ENCODE data around the gene ZDHHC3.
"Not testable (repeated sequence)": the region's sequence is repeated elsewhere in the genome, so short reads cannot be mapped to it uniquely, and the experiment has no call there.

The ZDHHC3 gene

DNA sequence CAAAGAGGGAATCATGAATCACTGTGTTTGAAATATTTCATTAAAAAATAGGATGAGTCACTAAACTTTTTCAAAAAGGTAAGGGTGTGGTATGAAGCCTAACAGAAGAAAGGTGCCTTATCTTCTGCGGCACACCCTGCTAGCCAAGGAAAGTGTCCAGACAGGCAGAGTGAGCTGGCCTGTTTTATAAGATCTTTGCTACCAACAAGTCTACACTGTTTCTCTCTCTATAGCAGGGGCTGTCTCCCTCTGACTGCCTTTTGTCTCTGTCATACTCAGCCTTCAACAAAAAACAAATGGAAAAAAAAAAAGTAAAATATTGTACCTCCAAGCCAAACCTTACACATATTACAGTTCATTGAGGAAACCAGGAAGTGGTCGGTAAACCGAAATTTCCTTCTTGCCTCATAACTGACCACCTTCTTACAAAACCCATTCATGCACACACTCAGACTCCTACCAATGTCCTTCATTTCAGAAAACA lies 9.1 kb downstream of the ZDHHC3 start:
- DNase-seq (ENCODE audit: low read depth in 2 of 3, low spot score in 2 of 3): no peak

- no peak for DNase-seq (ENCODE audit: low read depth in 2 of 3, low spot score in 2 of 3)
Observed at GRCh38 chr3:44965165-44965564, 10.8 kb downstream of the ZDHHC3 start.

GRCh38 chr3:44963571-44964325 lies 12.2 kb downstream of the ZDHHC3 start:
- DNase-seq (ENCODE audit: low read depth in 2 of 3, low spot score in 2 of 3): no peak

- no peak for DNase-seq (ENCODE audit: low read depth in 2 of 3, low spot score in 2 of 3)
Observed at GRCh38 chr3:44962621-44963393, 13.2 kb downstream of the ZDHHC3 start.

DNA sequence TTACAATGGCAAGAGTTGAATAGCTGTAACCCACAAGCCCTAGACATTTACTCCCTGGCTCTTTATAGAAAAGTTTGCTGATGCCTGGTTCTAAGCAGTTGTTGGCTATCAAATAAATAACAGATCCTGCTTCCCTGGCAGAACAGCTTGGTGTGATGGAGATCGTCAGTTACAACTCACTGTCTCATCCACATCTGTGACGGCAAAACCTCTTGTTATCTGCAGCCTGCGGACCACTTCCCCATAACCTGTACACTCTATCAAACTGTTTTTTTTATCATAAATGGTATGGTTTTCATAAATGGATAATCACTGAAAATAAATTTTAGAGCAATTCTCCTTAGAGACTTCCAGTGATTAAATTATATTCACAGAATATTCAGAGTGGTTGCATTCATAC lies 14.1 kb downstream of the ZDHHC3 start:
- DNase-seq (ENCODE audit: low read depth in 2 of 3, low spot score in 2 of 3): no peak

DNA sequence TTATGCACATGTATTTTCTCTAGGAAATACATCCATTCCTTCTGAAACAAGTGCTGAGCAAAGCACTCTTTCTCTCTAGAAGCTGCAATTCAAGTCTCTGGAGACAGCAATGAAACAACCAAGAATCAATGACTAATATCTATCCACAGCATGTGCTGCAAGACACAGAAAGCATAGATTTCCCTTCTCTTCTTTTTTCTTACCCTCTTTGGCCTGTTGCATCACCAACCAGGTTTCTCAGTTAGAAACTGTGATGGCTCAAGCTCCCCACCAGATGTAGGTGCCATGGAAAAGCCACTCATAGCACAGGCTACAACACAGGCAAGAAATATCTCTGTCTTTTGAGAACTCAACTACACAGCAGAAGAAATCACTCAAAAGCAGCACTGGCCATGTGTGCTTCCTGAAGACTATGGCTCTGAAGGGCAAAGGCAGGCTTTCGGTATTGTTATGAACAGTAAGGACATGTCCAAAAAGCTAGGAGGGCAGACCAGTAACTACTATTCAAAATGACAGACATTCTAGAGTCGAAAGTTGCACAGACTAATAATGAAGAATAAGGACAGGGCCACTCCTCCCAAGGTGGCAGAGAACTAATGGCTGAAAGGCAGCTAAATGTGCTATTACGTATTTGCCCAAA lies 15.5 kb downstream of the ZDHHC3 start:
- DNase-seq (ENCODE audit: low read depth in 2 of 3, low spot score in 2 of 3): no peak

- no peak for DNase-seq (ENCODE audit: low read depth in 2 of 3, low spot score in 2 of 3)
Observed at GRCh38 chr3:44958386-44958785, 17.6 kb downstream of the ZDHHC3 start.

DNA sequence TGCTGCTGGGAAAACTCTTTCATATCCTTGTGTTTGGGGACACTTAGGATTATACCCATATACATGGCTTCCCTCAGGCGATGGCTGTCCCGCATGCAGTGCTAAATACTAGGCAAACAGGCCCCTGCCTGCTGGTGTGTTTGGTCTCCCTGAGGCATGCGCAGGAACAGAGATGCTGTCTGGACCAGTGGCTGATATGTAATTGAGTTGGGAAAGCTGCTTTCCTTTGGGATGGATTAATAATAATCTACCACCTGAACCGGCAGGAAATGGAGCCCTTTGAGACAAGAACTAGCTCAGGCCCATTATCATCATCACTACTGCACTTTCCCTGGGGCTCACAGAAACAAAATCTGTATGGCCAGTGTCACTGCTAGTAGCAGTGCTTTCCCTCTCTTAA lies 18.0 kb downstream of the ZDHHC3 start:
- no peak for DNase-seq (ENCODE audit: low read depth in 2 of 3, low spot score in 2 of 3)

DNA sequence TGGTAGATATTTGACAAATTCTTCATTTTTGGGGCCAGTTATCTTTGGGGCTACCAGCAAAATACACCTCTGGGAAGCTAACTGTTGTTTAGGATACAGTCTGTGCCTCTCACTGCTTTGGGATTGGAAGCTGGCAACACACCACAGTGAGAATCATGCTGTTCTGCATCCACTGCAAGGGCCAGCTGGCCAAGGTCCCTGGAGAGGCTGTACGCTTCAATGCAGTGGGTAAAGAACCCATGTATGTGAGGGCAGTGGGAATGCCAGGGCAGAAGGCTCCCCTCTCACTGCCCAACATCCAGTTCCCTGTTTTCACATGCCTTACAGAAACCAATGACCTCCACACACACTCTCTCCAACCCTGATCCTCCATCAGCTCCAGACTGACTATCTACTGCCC lies 20.1 kb downstream of the ZDHHC3 start:
- no peak for DNase-seq (ENCODE audit: low read depth in 2 of 3, low spot score in 2 of 3)

DNA sequence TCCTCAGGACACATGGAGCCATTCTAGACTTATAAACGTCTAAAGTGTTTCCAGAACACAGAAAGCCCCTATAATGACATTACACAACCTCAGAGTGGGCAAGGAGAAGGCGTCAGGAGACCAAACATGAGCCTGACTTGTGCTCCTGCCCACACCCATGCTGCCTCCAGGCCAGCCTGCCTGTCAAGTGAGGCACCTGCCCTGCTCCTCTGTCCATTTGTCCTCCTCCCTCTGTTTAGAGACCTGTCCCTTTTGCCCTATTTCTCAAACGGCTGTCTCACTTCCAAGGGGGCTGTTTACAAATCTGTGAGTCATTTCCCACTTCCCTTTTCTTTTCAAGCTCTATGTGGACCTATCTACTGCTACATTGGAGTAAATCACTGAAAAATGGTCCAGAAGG lies 21.0 kb downstream of the ZDHHC3 start:
- no peak for DNase-seq (ENCODE audit: low read depth in 2 of 3, low spot score in 2 of 3)

DNA sequence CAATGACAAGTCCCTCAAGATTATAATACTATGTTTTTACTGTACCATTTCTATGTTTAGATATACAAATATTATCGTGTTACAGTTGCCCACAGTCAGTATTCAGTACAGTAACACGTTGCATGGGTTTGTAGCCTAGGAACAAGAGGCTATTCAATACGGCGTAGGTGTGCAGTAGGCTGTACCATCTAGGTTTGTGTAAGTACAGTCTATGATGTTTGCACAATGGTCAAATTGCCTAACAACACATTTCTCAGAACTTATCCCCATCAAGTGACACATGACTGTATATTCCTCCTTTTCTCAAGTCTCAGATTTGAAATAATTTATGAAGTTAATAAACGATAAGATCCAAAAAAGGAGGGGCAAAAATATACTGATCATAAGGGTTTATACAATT lies 21.7 kb downstream of the ZDHHC3 start:
- no peak for DNase-seq (ENCODE audit: low read depth in 2 of 3, low spot score in 2 of 3)

DNA sequence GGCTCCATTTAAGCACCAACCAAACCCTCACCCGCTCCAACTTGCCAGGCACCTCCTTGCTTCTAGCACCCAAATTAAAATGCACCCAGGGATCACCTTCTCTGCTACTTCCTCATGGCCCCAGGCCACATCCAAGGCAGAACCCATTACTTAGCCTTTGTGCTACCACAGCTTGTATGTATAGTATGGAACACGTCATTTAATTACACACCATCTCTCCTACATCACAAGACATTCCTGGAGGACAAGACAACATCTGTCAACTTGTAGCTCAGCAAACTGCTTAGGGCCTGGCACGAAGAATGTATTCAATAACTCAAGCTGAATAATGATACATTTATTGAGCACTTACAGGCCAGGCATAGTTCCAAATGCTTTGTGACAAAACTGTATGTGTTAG lies 23.3 kb downstream of the ZDHHC3 start:
- DNase-seq (ENCODE audit: low read depth in 2 of 3, low spot score in 2 of 3): no peak

DNA sequence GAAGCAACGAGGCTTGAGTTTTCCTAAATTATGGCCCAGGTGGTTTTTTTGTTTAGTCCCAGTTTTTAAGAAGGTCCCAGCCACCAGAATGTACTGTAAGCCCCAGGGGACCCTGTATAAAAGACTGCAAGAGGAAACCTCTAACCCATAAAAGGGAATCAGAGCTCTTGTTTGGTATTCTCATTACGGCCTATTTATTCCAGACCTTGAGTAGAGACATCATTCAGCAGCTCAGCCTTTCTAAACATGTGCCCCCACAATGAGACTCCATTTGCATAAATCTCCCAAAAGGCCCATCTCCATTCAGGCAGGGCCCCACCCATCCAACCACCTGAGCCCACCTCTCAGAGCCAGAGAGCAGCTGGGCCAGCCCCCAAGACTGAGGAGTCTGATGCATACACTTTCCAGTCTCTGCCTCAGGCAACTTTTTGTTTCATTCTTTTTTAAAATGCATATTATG lies 25.7 kb downstream of the ZDHHC3 start:
- DNase-seq (ENCODE audit: low read depth in 2 of 3, low spot score in 2 of 3): no peak

- DNase-seq (ENCODE audit: low read depth in 2 of 3, low spot score in 2 of 3): not testable (repeated sequence)
Observed at GRCh38 chr3:44949770-44950169, 26.2 kb downstream of the ZDHHC3 start.

DNA sequence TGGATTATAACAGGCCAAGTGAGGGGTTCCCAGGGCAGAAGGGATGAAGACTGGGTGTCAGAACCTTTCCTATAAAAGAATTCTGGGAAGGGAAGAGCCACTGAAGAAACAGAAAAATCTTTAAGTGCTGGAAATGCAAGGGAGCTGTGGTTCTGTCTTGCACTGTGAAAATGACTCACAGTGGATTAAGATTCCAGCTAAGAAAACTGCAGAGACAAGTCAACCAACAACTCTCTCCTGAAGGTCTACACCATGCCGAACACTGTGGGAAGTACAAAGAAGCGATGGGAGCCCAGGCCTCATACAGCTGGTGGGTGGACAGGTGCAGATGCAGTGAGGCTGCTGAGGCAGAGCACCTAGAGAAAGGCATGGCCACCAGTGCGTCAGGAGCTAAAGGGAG lies 27.7 kb downstream of the ZDHHC3 start:
- DNase-seq (ENCODE audit: low read depth in 2 of 3, low spot score in 2 of 3): no peak

GRCh38 chr3:44942202-44942921 lies 33.6 kb downstream of the ZDHHC3 start:
- DNase-seq (ENCODE audit: low read depth in 2 of 3, low spot score in 2 of 3): no peak

DNA sequence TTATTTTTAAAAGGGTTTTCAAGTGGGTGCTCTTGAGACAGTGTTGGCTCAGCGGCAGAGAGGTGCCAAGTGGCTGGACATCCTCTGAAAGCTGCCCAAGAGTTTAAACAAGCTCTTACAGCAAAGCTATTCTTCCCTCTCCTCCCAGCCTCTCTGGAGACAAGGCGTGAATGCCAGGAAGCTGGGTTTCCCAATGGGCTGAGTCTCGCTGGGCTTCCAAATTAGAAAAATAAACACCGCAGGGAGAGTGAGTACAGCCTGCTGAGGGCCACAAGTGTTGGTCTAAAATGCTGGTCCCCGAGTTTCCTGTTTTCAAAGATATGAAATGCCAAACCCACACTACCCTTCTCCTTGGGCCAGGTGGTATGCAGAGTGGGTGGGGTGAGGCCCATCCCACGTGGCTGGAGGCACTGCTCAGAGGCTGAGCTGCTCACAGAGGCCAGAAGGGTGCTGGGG lies 36.4 kb downstream of the ZDHHC3 start:
- no peak for DNase-seq (ENCODE audit: low read depth in 2 of 3, low spot score in 2 of 3)

GRCh38 chr3:44932986-44933944 lies 42.7 kb downstream of the ZDHHC3 start:
- no peak for DNase-seq (ENCODE audit: low read depth in 2 of 3, low spot score in 2 of 3)

DNA sequence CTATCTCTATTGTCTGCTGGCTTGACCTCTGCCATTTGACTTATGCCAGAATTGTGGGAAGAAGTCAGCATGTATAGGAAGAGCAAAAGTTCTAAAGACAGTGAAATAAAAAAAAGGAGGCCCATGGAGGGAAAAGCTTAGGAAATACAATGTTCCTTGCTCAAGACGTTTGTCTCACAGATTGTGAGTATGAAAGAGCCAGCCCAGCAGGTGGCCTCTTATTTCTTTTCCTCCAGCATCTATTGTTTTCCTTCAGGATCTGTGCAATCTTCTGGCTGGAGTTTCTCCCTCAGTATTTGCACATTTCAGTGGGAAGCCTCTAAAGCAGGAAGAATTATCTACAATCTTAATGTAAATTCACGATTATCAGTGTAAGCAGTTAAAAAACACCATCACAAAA lies 43.7 kb downstream of the ZDHHC3 start:
- no peak for DNase-seq (ENCODE audit: low read depth in 2 of 3, low spot score in 2 of 3)

DNA sequence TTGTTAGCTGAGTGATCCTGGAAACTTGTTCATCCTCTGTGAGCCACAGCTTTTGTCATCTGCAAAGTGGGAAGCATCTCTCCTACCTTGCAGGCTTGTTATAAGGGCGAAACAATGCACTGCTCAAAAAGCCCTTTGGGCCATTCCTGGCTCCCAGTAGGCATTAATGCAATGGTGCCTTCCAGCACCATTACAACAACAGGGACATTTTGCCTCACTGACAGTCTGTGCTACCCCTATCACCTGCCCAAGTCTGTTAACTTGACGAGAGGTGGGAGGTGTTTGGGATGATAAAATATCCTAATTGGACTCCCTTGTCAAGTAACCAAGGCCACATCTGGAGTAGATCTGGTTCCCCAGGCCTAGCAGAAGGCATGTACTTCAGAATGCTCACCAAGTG lies 44.2 kb downstream of the ZDHHC3 start:
- DNase-seq (ENCODE audit: low read depth in 2 of 3, low spot score in 2 of 3): no peak

All from activated CD8-positive, alpha-beta memory T cell treated with anti-CD3 and anti-CD28 coated beads for 48 hours (primary cell).